ENCODE data around the gene ISOC2. TPM values are rescaled to one million over a fixed set of nuclear protein-coding genes. Genes with fewer than 3 reads are reported as not detected.
A peak's percentile ranks its signal among the peaks of the same experiment; 100 is the strongest.

ISOC2 gene
- total and polyA plus RNA-seq, 4 donors = 49.1 to 181 (median 118) TPM

DNA sequence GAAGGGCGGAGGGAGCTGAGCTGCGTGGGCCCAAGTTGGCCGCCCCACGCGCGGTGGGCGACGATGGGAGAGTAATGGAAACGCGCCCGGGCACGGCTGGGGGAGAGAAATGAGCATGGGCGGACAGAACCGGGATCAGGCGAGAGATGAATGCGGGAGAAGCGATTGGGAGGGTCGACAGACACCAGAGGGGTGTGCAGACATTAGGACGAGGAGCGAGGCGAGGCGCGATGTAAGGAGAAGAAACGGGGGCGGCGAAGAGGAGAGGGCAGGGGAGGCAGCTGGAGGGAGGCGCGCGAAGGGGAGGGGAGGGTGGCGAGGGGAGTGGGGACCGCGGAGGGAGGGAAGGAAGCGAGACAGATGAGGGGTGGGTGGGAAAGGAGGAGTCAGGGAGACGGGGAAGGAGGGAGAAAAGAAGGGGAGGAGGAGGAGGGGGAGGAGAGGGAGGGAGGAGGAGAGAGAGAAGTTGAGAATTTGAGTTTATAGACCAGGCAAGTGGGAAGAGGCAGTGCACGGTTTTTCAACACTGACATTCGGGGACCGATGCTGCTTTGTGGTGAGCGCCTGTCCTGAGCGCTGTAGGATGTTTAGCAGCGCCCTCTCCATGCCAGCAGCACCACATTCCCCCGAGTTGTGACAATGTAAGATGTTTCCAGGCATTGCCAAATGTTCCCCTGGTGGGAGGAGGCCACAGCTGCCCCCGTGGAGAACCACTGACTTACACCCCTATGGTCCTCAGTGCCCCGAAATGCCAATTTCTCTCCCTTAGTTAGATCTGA is 18.2 kb downstream of the ISOC2 start, which contains the start of gene SHISA7 (continued):
- TF ChIP-seq CTCF (IDR thresholded peaks at IDR 0.05; ENCODE audit: low read depth, low read length, missing input control) (no peak), EGR1 (IDR thresholded peaks at IDR 0.05; ENCODE audit: low read depth in 2 of 2) (no peak), JUND (IDR thresholded peaks at IDR 0.05) (no peak)

DNA sequence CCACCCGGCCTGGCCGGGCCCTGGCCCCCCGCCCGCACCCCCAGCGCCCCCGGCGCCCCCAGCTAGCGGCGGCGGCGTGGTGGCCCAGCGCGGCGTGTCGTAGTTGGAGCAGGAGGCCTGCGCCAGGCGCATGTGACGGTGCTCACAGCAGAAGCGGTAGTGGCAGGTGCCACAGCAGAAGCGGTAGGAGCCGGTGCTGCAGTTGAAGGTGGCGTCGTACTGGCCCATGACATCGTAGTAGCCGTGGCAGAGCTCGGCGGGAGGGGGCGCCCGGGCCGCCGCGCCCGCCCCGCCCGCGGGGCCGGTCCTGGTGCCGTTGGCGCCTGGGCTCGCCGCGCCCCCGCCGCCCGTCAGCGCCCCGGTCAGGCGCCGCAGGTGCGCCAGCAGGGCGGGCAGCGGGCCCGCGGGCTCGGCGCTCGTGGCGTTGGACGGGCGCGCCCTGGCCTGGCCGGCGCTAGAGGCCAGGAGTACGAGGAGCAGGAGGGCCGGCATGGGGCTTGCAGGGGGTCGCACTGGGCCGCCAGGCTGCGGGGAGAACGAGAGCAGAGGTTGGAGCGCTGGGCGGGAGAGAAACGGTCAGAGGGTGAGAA is 19.0 kb downstream of the ISOC2 start:
- TF ChIP-seq ATF3 (IDR thresholded peaks at IDR 0.05) (no peak), FOXA2 (IDR thresholded peaks at IDR 0.05) (no peak), YY1 (IDR thresholded peaks at IDR 0.05) (no peak), FOXA1 (IDR thresholded peaks at IDR 0.05) (no peak), REST (IDR thresholded peaks at IDR 0.05) (no peak)
- Histone ChIP-seq H3K4me1 (ENCODE audit: control insufficient read depth in 4 of 4, insufficient read depth in 4 of 4, low read length in 3 of 4) (peaks cover 0 to 3% (median 1%) of the 10 kb centered on the region in 4 donors), H3K27me3 (ENCODE audit: control insufficient read depth in 4 of 4, insufficient read depth in 4 of 4, low read length in 3 of 4) (peaks cover 11 to 18% (median 14%) of the 10 kb centered on the region in 4 donors), H3K4me3 (ENCODE audit: low read depth in 1 of 3, low read length in 3 of 3) (no peak overlapping the region), H3K27ac (ENCODE audit: low read depth in 1 of 2, low read length in 2 of 2) (no peak overlapping the region), H3K36me3 (ENCODE audit: control insufficient read depth in 4 of 4, insufficient read depth in 3 of 4, low read depth in 1 of 4, low read length in 3 of 4) (no peaks in the 10 kb centered on the region), H3K9ac (ENCODE audit: low read depth in 1 of 2, low read length in 2 of 2) (no peak overlapping the region), H3K9me3 (ENCODE audit: control insufficient read depth in 4 of 4, low read length in 3 of 4) (peaks cover 0 to 2% (median 1%) of the 10 kb centered on the region in 4 donors)
- WGBS = 2% methylated on average over 72 of the region's 72 CpGs
- no peak for DNase-seq (ENCODE audit: low spot score)

DNA sequence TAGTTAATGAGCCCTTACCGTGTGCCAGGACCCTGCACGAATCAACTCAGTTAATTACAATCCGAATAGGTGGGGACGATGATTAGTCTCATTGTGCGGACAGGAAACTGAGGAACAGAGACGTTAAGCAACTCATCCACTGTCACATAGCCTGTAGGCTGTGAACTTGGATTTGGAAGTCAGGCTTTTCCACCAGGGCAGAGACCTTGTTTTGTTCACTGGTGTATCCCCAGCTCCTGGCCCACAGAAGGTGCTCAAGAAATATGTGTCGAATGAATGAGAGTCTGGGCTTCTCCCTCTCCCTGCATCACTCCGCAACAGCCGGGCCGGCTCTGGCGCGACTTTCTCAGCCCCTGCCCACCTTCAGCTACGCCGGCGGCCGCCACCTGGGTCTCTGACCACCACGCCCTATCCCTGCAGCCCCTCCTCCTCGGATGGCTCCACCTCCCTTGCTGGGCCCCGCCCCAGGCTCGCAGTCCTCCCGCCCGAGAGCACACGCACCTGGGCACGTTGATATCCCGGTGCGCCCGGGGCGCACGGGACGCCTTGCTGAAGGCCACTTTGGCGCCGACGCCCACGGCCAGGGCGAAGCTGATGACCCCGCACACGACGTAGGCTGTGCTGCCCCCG is 19.6 kb downstream of the ISOC2 start:
- Histone ChIP-seq H3K9ac (ENCODE audit: low read depth in 1 of 2, low read length in 2 of 2) (no peak overlapping the region), H3K27me3 (ENCODE audit: control insufficient read depth in 4 of 4, insufficient read depth in 4 of 4, low read length in 3 of 4) (peaks cover 11 to 20% (median 14%) of the 10 kb centered on the region in 4 donors), H3K9me3 (ENCODE audit: control insufficient read depth in 4 of 4, low read length in 3 of 4) (peaks cover 0 to 2% (median 1%) of the 10 kb centered on the region in 4 donors), H3K4me1 (ENCODE audit: control insufficient read depth in 4 of 4, insufficient read depth in 4 of 4, low read length in 3 of 4) (peaks cover 0 to 3% (median 1%) of the 10 kb centered on the region in 4 donors), H3K27ac (ENCODE audit: low read depth in 1 of 2, low read length in 2 of 2) (no peak overlapping the region), H3K4me3 (ENCODE audit: low read depth in 1 of 3, low read length in 3 of 3) (no peak overlapping the region), H3K36me3 (ENCODE audit: control insufficient read depth in 4 of 4, insufficient read depth in 3 of 4, low read depth in 1 of 4, low read length in 3 of 4) (no peaks in the 10 kb centered on the region)
- TF ChIP-seq YY1 (IDR thresholded peaks at IDR 0.05) = no peak
- TF ChIP-seq CTCF (IDR thresholded peaks at IDR 0.05; ENCODE audit: low read depth, low read length, missing input control) = no peak
- TF ChIP-seq FOXA2 (IDR thresholded peaks at IDR 0.05) = no peak
- TF ChIP-seq HNF4A (conservative IDR thresholded peaks at IDR 0.05) = no peak
- no peak for TF ChIP-seq REST (IDR thresholded peaks at IDR 0.05)
- no peak for TF ChIP-seq RXRA (IDR thresholded peaks at IDR 0.05)
- TF ChIP-seq ATF3 (IDR thresholded peaks at IDR 0.05) = no peak
- no peak for TF ChIP-seq TAF1 (conservative IDR thresholded peaks at IDR 0.05)
- TF ChIP-seq RAD21 (IDR thresholded peaks at IDR 0.05) = no peak
- TF ChIP-seq NR2F2 (IDR thresholded peaks at IDR 0.05) = no peak
- no peak for TF ChIP-seq FOXA1 (IDR thresholded peaks at IDR 0.05)
- WGBS = 4% methylated on average over 39 of the region's 39 CpGs
- DNase-seq (ENCODE audit: low spot score) = peak; percentile 82
